K562 (cell line): ENCODE data around the gene DBH. TPM values are rescaled to one million over a fixed set of nuclear protein-coding genes. Genes with fewer than 3 reads are reported as not detected.

Experiments
- ATAC-seq: fragments of 200-7000 bp; cut with Tn5 transposase; 3 replicates; pipeline ENCODE4 v1.9.1; 2020; ENCODE audit warnings: moderate library complexity
- BruUV-seq: library from RNA; stranded (reverse); fragments of 400-500 nt; replicated peaks from 2 replicates; lab custom pipeline; 2021; lab: Mats Ljungman, UMichigan
- CTCF ChIA-PET: fragments of 300-600 bp; formaldehyde crosslinking; extraction: SDS; loops from one replicate; lab custom pipeline; 2021; ENCODE audit warnings: low intra/inter-chr PET ratio; lab: Yijun Ruan, JAX
- POLR2A ChIA-PET: fragments of 300-600, 350-650 bp; sonication (Branson Sonifier 250); formaldehyde crosslinking; extraction: SDS; loops from one replicate; lab custom pipeline; 2021; ENCODE audit warnings: antibody characterized with exemption, inconsistent platforms; lab: Yijun Ruan, JAX
- DNase-seq, 4 experiments: peaks; one replicate each; pipeline versions ENCODE4 v3.0.0 to v3.0.0-alpha.2; 2011 to 2018; ENCODE audit warnings: low spot score in 3 of 4, mixed read lengths in 3 of 4; ENCODE audit errors: extremely low read depth in 1 of 4
- FAIRE-seq: peaks from 2 replicates; lab custom pipeline; 2011; peaks lifted over from hg19 to GRCh38; lab: Jason Lieb, UNC
- H2AFZ ChIP-seq: 2 replicates; pipeline ENCODE4 v1.6.0; 2011; ENCODE audit warnings: low read depth, low read length, control low read depth, inconsistent platforms
- H3K27ac ChIP-seq: fragments of 200-600 bp; 3 replicates; pipeline ENCODE4 v1.8.0; 2011; ENCODE audit warnings: low read depth, mild to moderate bottlenecking, control low read depth, inconsistent platforms, low read length, moderate library complexity, mixed read lengths; ENCODE audit errors: extremely low read depth
- H3K27me3 ChIP-seq, 2 experiments: fragments of 300-600 bp in 1 of 2; 2 replicates in 1 of 2; 3 replicates in 1 of 2; pipeline versions ENCODE4 v1.6.0 to v1.8.0; 2011; ENCODE audit warnings: inconsistent platforms in 2 of 2, low read length in 2 of 2, mild to moderate bottlenecking in 1 of 2, mixed read lengths in 1 of 2, moderate library complexity in 1 of 2; ENCODE audit not compliant: control insufficient read depth in 2 of 2, insufficient read depth in 2 of 2
- H3K36me3 ChIP-seq: fragments of 300-600 bp; 3 replicates; pipeline ENCODE4 v1.8.0; 2011; ENCODE audit warnings: mild to moderate bottlenecking, low read length, inconsistent platforms; ENCODE audit not compliant: control insufficient read depth, insufficient read depth
- H3K4me1 ChIP-seq, 2 experiments: fragments of 200-600 bp in 1 of 2; replicated peaks in 1 of 2; 2 replicates in 1 of 2; 3 replicates in 1 of 2; pipeline versions ENCODE4 v1.5.1 to v1.8.0; 2011; ENCODE audit warnings: inconsistent platforms in 2 of 2, low read length in 2 of 2, mild to moderate bottlenecking in 1 of 2, mixed read lengths in 1 of 2, moderate library complexity in 1 of 2; ENCODE audit not compliant: control insufficient read depth in 2 of 2, insufficient read depth in 2 of 2
- H3K4me2 ChIP-seq: 2 replicates; pipeline ENCODE4 v1.6.1; 2011; ENCODE audit warnings: low read length, control low read depth, inconsistent platforms, mixed read lengths; ENCODE audit not compliant: insufficient read depth
- H3K4me3 ChIP-seq: fragments of 200-600 bp; sonication (generic), shearing (Covaris generic); 2 replicates; pipeline ENCODE4 v1.5.1; 2016; ENCODE audit warnings: control low read depth, inconsistent platforms
- H3K79me2 ChIP-seq: fragments of 200-600 bp; 3 replicates; pipeline ENCODE4 v1.8.0; 2011; ENCODE audit warnings: low read length, inconsistent platforms; ENCODE audit not compliant: control insufficient read depth, insufficient read depth
- H3K9ac ChIP-seq, 2 experiments: 2 replicates each; pipeline versions ENCODE4 v1.6.0 to v1.6.1; 2011; ENCODE audit warnings: low read depth in 2 of 2, low read length in 2 of 2, control low read depth in 1 of 2, inconsistent platforms in 1 of 2, mild to moderate bottlenecking in 1 of 2, mixed read lengths in 1 of 2; ENCODE audit not compliant: insufficient read depth in 1 of 2
- H3K9me1 ChIP-seq: one replicate; pipeline ENCODE4 v1.6.0; 2011; ENCODE audit warnings: inconsistent platforms, mild to moderate bottlenecking, low read length, moderate library complexity; ENCODE audit not compliant: control insufficient read depth, insufficient read depth
- H3K9me3 ChIP-seq: replicated peaks from 2 replicates; pipeline ENCODE4 v1.5.1; 2011; ENCODE audit warnings: low read depth, low read length, inconsistent platforms; ENCODE audit not compliant: control insufficient read depth, insufficient read depth
- H4K20me1 ChIP-seq: replicated peaks from 2 replicates; pipeline ENCODE4 v1.6.1; 2011; ENCODE audit warnings: low read length, inconsistent platforms, mixed read lengths; ENCODE audit not compliant: control insufficient read depth, insufficient read depth
- ARID2 ChIP-seq: fragments of 450-650 bp; IDR thresholded peaks from 2 replicates; pipeline ENCODE4 v1.6.1; 2017; ENCODE audit warnings: antibody characterized with exemption, mild to moderate bottlenecking
- E4F1 ChIP-seq: fragments of 250-450 bp; sonication (Bioruptor Pico); IDR thresholded peaks from 2 replicates; pipeline ENCODE4 v1.5.0; 2021; ENCODE audit warnings: mild to moderate bottlenecking, borderline replicate concordance
- FOXP1 ChIP-seq: sonication (generic); formaldehyde crosslinking; IDR thresholded peaks from 2 replicates; pipeline ENCODE4 v1.8.0; 2022; ENCODE audit warnings: mild to moderate bottlenecking, missing genetic modification reagents
- ILK ChIP-seq: fragments of 450-650 bp; IDR thresholded peaks from 2 replicates; pipeline ENCODE4 v1.6.1; 2016; ENCODE audit warnings: missing genetic modification characterization, low read depth, mild to moderate bottlenecking, missing compliant biosample characterization, moderate library complexity, borderline replicate concordance
- MAFK ChIP-seq: IDR thresholded peaks from 2 replicates; pipeline ENCODE4 v1.6.1; 2011; ENCODE audit warnings: low read length, improper control_type of control experiment
- MCM3 ChIP-seq: fragments of 450-650 bp; IDR thresholded peaks from 2 replicates; pipeline ENCODE4 v1.6.1; 2016
- NCOA1 ChIP-seq: fragments of 450-650 bp; IDR thresholded peaks from 2 replicates; pipeline ENCODE4 v1.6.1; 2016; ENCODE audit warnings: low read depth
- PCBP1 ChIP-seq: fragments of 200-400 bp; formaldehyde crosslinking; IDR thresholded peaks from 2 replicates; pipeline ENCODE4 v1.6.1; 2018; ENCODE audit warnings: mild to moderate bottlenecking, low read depth, low read length; ENCODE audit not compliant: poor library complexity, severe bottlenecking
- PHF21A ChIP-seq: fragments of 450-650 bp; IDR thresholded peaks from 2 replicates; pipeline ENCODE4 v1.6.1; 2017; ENCODE audit warnings: low read depth, borderline replicate concordance
- POLR2A ChIP-seq: fragments of 450-650 bp; conservative IDR thresholded peaks from 2 replicates; pipeline ENCODE4 v1.6.1; 2016
- POLR2H ChIP-seq: IDR thresholded peaks from 2 replicates; pipeline ENCODE4 v1.6.1; 2016; ENCODE audit warnings: missing genetic modification characterization, low read depth, mild to moderate bottlenecking, control low read depth, missing compliant biosample characterization, moderate library complexity
- RFX5 ChIP-seq: IDR thresholded peaks from 2 replicates; pipeline ENCODE4 v1.6.1; 2011; ENCODE audit warnings: low read depth, mild to moderate bottlenecking, improper control_type of control experiment, low read length
- SRF ChIP-seq, 2 experiments: fragments of 250-450, 450-650 bp in 1 of 2; sonication (Bioruptor Pico) in 1 of 2; sonication (generic) in 1 of 2; formaldehyde crosslinking; IDR thresholded peaks; 2 replicates each; pipeline versions ENCODE4 v1.5.0 to v1.5.1; 2020 to 2022; ENCODE audit warnings: mild to moderate bottlenecking in 1 of 2, missing genetic modification reagents in 1 of 2
- TEAD1 ChIP-seq, 2 experiments: fragments of 450-650 bp in 1 of 2; sonication (generic) in 1 of 2; formaldehyde crosslinking; IDR thresholded peaks; 2 replicates each; pipeline versions ENCODE4 v1.4.0 to v1.8.0; 2020 to 2022; ENCODE audit warnings: mild to moderate bottlenecking in 2 of 2, missing genetic modification reagents in 1 of 2
- ZNF174 ChIP-seq: fragments of 250-450 bp; sonication (Bioruptor Pico); IDR thresholded peaks from 2 replicates; pipeline ENCODE4 v1.4.0; 2020; ENCODE audit warnings: mild to moderate bottlenecking
- ZNF561 ChIP-seq: fragments of 450-650 bp; formaldehyde crosslinking; conservative IDR thresholded peaks from 2 replicates; pipeline ENCODE4 v1.4.0; 2020; ENCODE audit warnings: mild to moderate bottlenecking, moderate library complexity
- ZNF586 ChIP-seq: fragments of 450-650 bp; formaldehyde crosslinking; conservative IDR thresholded peaks from 2 replicates; pipeline ENCODE4 v1.4.0; 2020; ENCODE audit warnings: mild to moderate bottlenecking, moderate library complexity
- WGBS: fragments of 100-300 bp; shearing (Covaris generic); methylation state at CpG from one replicate; pipeline ENCODE4 v1.1.6; 2016; ENCODE audit warnings: low coverage, mixed read lengths; ENCODE audit not compliant: insufficient coverage; ENCODE audit errors: missing lambda C conversion rate; 5-methylcytosine and 5-hydroxymethylcytosine counted together
- in situ Hi-C: fragments of 300-500 bp; cut with MboI; formaldehyde crosslinking; loops from 4 replicates; pipeline ENCODE4 v1.15.0; 2018; ENCODE audit warnings: inconsistent platforms, mixed read lengths
- intact Hi-C: fragments of 100-400 bp; cut with micrococcal nuclease; formaldehyde crosslinking; loops from 2 replicates; pipeline ENCODE4 v1.14.2; 2022
- polyA plus RNA-seq, 8 experiments: library from polyadenylated mRNA; depleted of rRNA in 4 of 8; stranded (reverse) in 5 of 8; unstranded in 3 of 8; fragments of >200 nt; fragmentation: Nextera tagmentation in 2 of 8; fragmentation: Illumina TruSeq in 1 of 8; extraction: Ambion mirVana in 2 of 8; extraction: Trizol in 1 of 8; gene quantifications; 2 replicates each; pipeline versions ENCODE4 v1.2.1 to v1.2.3, GENCODE V29; 2011 to 2014; ENCODE audit warnings: inconsistent platforms in 1 of 8, missing spikeins in 1 of 8
- total RNA-seq, 7 experiments: library from RNA; depleted of rRNA in 6 of 7; stranded (reverse); fragments of >200 nt in 6 of 7; fragmentation: Illumina TruSeq in 2 of 7; extraction: Trizol in 2 of 7; gene quantifications; 2 replicates each; pipeline versions ENCODE4 v1.2.1 to v1.2.3, GENCODE V29; 2011 to 2021; ENCODE audit warnings: low replicate concordance in 1 of 7
- TF ChIP-seq, protein P1 (sequence below): IDR thresholded peaks from 2 replicates; pipeline ENCODE4 v1.6.1; 2011; ENCODE audit not compliant: insufficient read length; ENCODE audit errors: extremely low read depth

Gene DBH
- total and polyA plus RNA-seq, 9 of the 15 experiments (the other 6 are each of a cell fraction or from before 2014, with no cell fraction given): not detected

DNA sequence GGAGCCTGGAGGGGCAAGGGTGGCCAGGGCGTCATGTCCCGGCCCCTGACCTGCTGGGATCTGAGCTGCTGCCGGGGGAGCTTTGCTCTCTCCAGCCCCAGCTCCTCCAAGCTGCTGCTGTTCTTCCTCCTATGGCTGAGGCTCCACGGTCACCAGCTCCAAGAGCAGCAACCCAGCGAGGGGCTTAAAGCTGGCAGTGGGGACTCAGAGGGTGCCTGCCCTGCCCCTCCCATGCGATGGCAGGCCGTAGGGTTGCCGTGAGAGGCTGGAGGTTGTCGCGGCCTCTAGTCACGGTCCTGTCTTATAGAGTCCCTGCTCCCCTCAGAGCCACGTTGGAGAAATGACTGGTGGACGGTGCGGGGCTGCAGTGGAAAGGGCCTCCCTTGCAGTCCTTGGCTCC is 19.5 kb downstream of the DBH start (continued):
- TF ChIP-seq E4F1 (CRISPR knock-in tag) (no peak), MAFK (no peak), ILK (tag) (no peak), POLR2H (tag) (no peak)
- TF ChIP-seq, all 486 proteins: peak for 0

- peaks cover 0 to 13% of the 10 kb centered on the region in 2 experiments; a peak in 2 of 5 replicates for H3K4me1 ChIP-seq
- 0% methylated on average over 33 of the region's 36 CpGs for WGBS
- no peaks in the 10 kb centered on the region for H3K9me1 ChIP-seq
- TF ChIP-seq POLR2A (no peak), TEAD1 (CRISPR knock-in tag; IDR thresholded peaks at IDR 0.05) (no peak), PHF21A (no peak), ARID2 (no peak), ZNF561 (CRISPR knock-in tag) (no peak), NCOA1 (no peak), ZNF586 (no peak), FOXP1 (CRISPR knock-in tag) (no peak), PCBP1 (no peak), SRF (CRISPR knock-in tag; IDR thresholded peaks at IDR 0.05) (no peak), ZNF174 (CRISPR knock-in tag) (no peak), RFX5 (no peak), MCM3 (no peak)
- TF ChIP-seq, protein P1, sequence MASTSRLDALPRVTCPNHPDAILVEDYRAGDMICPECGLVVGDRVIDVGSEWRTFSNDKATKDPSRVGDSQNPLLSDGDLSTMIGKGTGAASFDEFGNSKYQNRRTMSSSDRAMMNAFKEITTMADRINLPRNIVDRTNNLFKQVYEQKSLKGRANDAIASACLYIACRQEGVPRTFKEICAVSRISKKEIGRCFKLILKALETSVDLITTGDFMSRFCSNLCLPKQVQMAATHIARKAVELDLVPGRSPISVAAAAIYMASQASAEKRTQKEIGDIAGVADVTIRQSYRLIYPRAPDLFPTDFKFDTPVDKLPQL: no peak
- no peaks in the 10 kb centered on the region for H3K9me3 ChIP-seq
- H3K36me3 ChIP-seq: no peaks in the 10 kb centered on the region
- no peak overlapping the region for H3K27ac ChIP-seq
- no peak for FAIRE-seq
- POLR2A ChIA-PET: interaction anchor here (0.5 to 0.8 kb wide), 3 partner anchors 27 to 405 kb away, joined by 3 read pairs; no protein-coding TSS in a partner anchor
- in situ Hi-C loops (no loop called here), intact Hi-C loops (no loop called here)
- no peak for DNase-seq
- ATAC-seq: no peak
- no peaks in the 10 kb centered on the region for H3K79me2 ChIP-seq
- H3K9ac ChIP-seq: no peak overlapping the region
- H4K20me1 ChIP-seq: peaks cover 34% of the 10 kb centered on the region
- H3K4me3 ChIP-seq: no peak overlapping the region
- H3K4me2 ChIP-seq: no peak overlapping the region
- BruUV-seq: no TSS peak
- H2AFZ ChIP-seq: no peak overlapping the region
- H3K27me3 ChIP-seq: peaks cover 30 to 84% of the 10 kb centered on the region in 2 experiments; a peak in 4 of 5 replicates
- CTCF ChIA-PET: no interaction called here
These were observed 20.3 kb downstream of the DBH start for GRCh38 chr9:133656211-133657119.
